ENCODE data around the gene SUN5.

- TF ChIP-seq SIN3A (IDR thresholded peaks at IDR 0.05; ENCODE audit: borderline replicate concordance, insufficient read depth, low read depth, low read length) (no peak), CTCF (IDR thresholded peaks at IDR 0.05) (no peak)
Measured at GRCh38 chr20:32943490-32944052, 60.7 kb downstream of the SUN5 start.

Data from Panc1 (cell line).